Caco-2 (cell line): ENCODE results near the gene SNX12. TPM values are rescaled to one million over a fixed set of nuclear protein-coding genes. Genes with fewer than 3 reads are reported as not detected.

ENCODE experiments used
- BruUV-seq: library from RNA; stranded (reverse); fragments of 400-500 nt; replicated peaks from 2 replicates; lab custom pipeline; 2021; lab: Mats Ljungman, UMichigan
- CTCF ChIA-PET: fragments of 300-600 bp; sonication (Branson Sonifier 250); formaldehyde crosslinking; loops from one replicate; lab custom pipeline; 2022; ENCODE audit warnings: antibody characterized with exemption; lab: Charles Lee
- POLR2A ChIA-PET: fragments of 300-600 bp; sonication (Branson Sonifier 250); formaldehyde crosslinking; loops from one replicate; lab custom pipeline; 2022; ENCODE audit warnings: antibody characterized with exemption; lab: Charles Lee
- DNase-seq, 2 experiments: peaks; one replicate each; pipeline versions ENCODE4 v3.0.0 to v3.0.0-alpha.2; 2020 to 2022
- H3K27me3 ChIP-seq: replicated peaks from 2 replicates; pipeline ENCODE4 v1.6.0; 2011; ENCODE audit warnings: low read length; ENCODE audit not compliant: control insufficient read depth, insufficient read depth
- H3K36me3 ChIP-seq: 2 replicates; pipeline ENCODE4 v1.5.1; 2011; ENCODE audit warnings: low read length; ENCODE audit not compliant: control insufficient read depth, insufficient read depth
- H3K4me1 ChIP-seq: fragments of 250-450 bp; sonication (Bioruptor Pico); 2 replicates; pipeline ENCODE4 v1.5.1; 2020; ENCODE audit warnings: mild to moderate bottlenecking
- H3K4me3 ChIP-seq: 2 replicates; pipeline ENCODE4 v1.5.1; 2011; ENCODE audit warnings: low read depth, mild to moderate bottlenecking, control low read depth, low read length
- H3K9me3 ChIP-seq: fragments of 250-450 bp; sonication (Bioruptor Pico); 2 replicates; pipeline ENCODE4 v1.5.1; 2020; ENCODE audit warnings: mild to moderate bottlenecking, moderate library complexity
- H3K27ac Mint-ChIP-seq: one replicate; pipeline ENCODE4 v1.8.0; 2022; ENCODE audit warnings: mixed read lengths; ENCODE audit not compliant: unreplicated experiment
- H3K27me3 Mint-ChIP-seq: one replicate; pipeline ENCODE4 v1.8.0; 2022; ENCODE audit warnings: mixed read lengths; ENCODE audit not compliant: insufficient read depth, unreplicated experiment
- H3K36me3 Mint-ChIP-seq: one replicate; pipeline ENCODE4 v1.8.0; 2022; ENCODE audit warnings: mild to moderate bottlenecking, mixed read lengths; ENCODE audit not compliant: insufficient read depth, unreplicated experiment
- H3K4me1 Mint-ChIP-seq: one replicate; pipeline ENCODE4 v1.8.0; 2022; ENCODE audit warnings: low read depth, mixed read lengths; ENCODE audit not compliant: unreplicated experiment
- H3K4me3 Mint-ChIP-seq: one replicate; pipeline ENCODE4 v1.8.0; 2022; ENCODE audit warnings: mild to moderate bottlenecking, moderate library complexity, mixed read lengths; ENCODE audit not compliant: unreplicated experiment
- H3K9me3 Mint-ChIP-seq: one replicate; pipeline ENCODE4 v1.8.0; 2022; ENCODE audit warnings: mixed read lengths; ENCODE audit not compliant: unreplicated experiment
- CTCF ChIP-seq, 2 experiments: fragments of 200-600 bp in 1 of 2; IDR thresholded peaks; 1 replicate in 1 of 2; 2 replicates in 1 of 2; pipeline versions ENCODE4 v1.5.1 to v1.8.0; 2011 to 2022; ENCODE audit warnings: antibody characterized with exemption in 1 of 2, control low read depth in 1 of 2, inconsistent platforms in 1 of 2, low read depth in 1 of 2, low read length in 1 of 2, mild to moderate bottlenecking in 1 of 2, moderate library complexity in 1 of 2; ENCODE audit not compliant: insufficient read depth in 1 of 2, severe bottlenecking in 1 of 2, unreplicated experiment in 1 of 2
- intact Hi-C: fragments of 100-400 bp; cut with micrococcal nuclease; formaldehyde crosslinking; loops from one replicate; pipeline ENCODE4 v1.10.0; 2022; ENCODE audit not compliant: unreplicated experiment
- total RNA-seq: library from RNA; stranded (reverse); gene quantifications from 2 replicates; pipeline ENCODE4 v1.2.3, GENCODE V29; 2022

The SNX12 gene
- total RNA-seq, 1 experiment from 2014 or later: 88.0 TPM

DNA sequence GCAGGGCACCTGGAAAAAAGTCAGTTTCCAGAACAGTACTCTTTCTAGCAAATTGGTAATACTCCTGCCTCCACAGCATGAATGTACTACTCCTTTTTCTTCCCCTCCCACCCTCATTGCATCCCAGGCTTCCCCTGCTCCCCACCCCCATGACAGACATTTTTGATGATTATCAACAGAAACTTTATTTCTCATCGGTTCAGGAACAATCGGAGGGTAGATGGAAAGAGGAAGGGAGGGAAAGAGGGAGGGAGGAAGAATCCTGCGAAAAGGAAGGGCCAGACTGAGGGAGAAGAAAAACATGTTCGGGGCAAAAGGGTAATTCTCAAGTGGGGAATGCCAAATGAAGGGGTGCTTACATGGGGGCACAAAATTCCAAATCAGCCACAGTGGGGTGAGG, 39.1 kb upstream of the SNX12 start:
- no peaks in the 10 kb centered on the region for H3K9me3 Mint-ChIP-seq
- peaks cover 6% of the 10 kb centered on the region for H3K36me3 Mint-ChIP-seq
- peaks cover 28% of the 10 kb centered on the region for H3K4me1 Mint-ChIP-seq
- Histone ChIP-seq H3K36me3 (no peaks in the 10 kb centered on the region), H3K27me3 (no peaks in the 10 kb centered on the region), H3K4me3 (no peak overlapping the region), H3K4me1 (peaks cover 9% of the 10 kb centered on the region), H3K9me3 (no peaks in the 10 kb centered on the region)
- ChIA-PET POLR2A (interaction anchor here (0.5 kb wide), 1 partner anchor 11 kb away, joined by 4 read pairs; the partner anchor contains the start of gene MED12), CTCF (no interaction called here)
- no peak for TF ChIP-seq CTCF (IDR thresholded peaks at IDR 0.05; ENCODE audit: insufficient read depth in 1 of 2, low read depth in 1 of 2, low read length in 1 of 2, severe bottlenecking in 1 of 2, unreplicated experiment in 1 of 2)
- no peak overlapping the region for H3K27ac Mint-ChIP-seq
- no peak overlapping the region for H3K4me3 Mint-ChIP-seq
- BruUV-seq: no TSS peak
- intact Hi-C loops: no loop called here
- no peaks in the 10 kb centered on the region for H3K27me3 Mint-ChIP-seq
- no peak for DNase-seq

- Histone ChIP-seq H3K36me3 (no peaks in the 10 kb centered on the region), H3K4me3 (no peak within 1 kb of the TSS), H3K27me3 (no peaks in the 10 kb centered on the region), H3K9me3 (no peaks in the 10 kb centered on the region), H3K4me1 (peaks cover 9% of the 10 kb centered on the region)
- H3K36me3 Mint-ChIP-seq: peaks cover 6% of the 10 kb centered on the region
- no peak for TF ChIP-seq CTCF (IDR thresholded peaks at IDR 0.05; ENCODE audit: insufficient read depth in 1 of 2, low read depth in 1 of 2, low read length in 1 of 2, severe bottlenecking in 1 of 2, unreplicated experiment in 1 of 2)
- intact Hi-C loops: no loop called here
- ChIA-PET CTCF (interaction anchor here (0.6 kb wide), 1 partner anchor 552 kb away, joined by 3 read pairs; no protein-coding TSS in a partner anchor), POLR2A (no interaction called here)
- H3K4me1 Mint-ChIP-seq: peaks cover 20% of the 10 kb centered on the region
- BruUV-seq: no TSS peak
- H3K9me3 Mint-ChIP-seq: no peaks in the 10 kb centered on the region
- H3K27ac Mint-ChIP-seq: no peak within 1 kb of the TSS
- no peaks in the 10 kb centered on the region for H3K27me3 Mint-ChIP-seq
- H3K4me3 Mint-ChIP-seq: no peak within 1 kb of the TSS
- DNase-seq: no peak
These were observed 38.3 kb upstream of the SNX12 start, which contains the start of gene CXorf65 for GRCh38 chrX:71106427-71106826. TSS of gene CXorf65 (minus strand) at chrX:71106740. CDS start at chrX:71106556, 184 bp downstream.

DNA sequence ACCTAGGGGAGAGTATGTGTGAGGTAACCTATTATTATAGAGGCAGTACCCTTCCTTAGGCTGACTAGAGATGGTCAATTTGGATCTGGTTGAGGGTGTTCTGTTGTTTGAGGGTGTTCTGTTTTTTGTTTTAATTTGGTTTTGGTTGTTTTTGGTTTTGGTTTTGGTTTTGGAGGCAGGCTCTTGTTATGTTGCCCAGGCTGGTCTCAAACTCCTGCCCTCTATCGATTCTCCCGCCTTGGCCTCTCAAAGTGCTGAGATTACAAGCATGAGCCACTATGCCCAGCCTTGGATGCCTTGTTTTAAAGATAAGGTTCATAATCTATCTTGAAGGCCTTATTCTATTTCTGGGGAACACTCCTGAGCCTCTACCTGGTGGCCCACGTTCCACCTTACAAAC, 37.5 kb upstream of the SNX12 start:
- Histone ChIP-seq H3K4me1 (peaks cover 9% of the 10 kb centered on the region), H3K9me3 (no peaks in the 10 kb centered on the region), H3K27me3 (no peaks in the 10 kb centered on the region), H3K36me3 (no peaks in the 10 kb centered on the region), H3K4me3 (no peak overlapping the region)
- ChIA-PET POLR2A (no interaction called here), CTCF (interaction anchor here (0.6 kb wide), 1 partner anchor 313 kb away, joined by 3 read pairs; no protein-coding TSS in a partner anchor)
- H3K27ac Mint-ChIP-seq: no peak overlapping the region
- DNase-seq: no peak
- no peaks in the 10 kb centered on the region for H3K9me3 Mint-ChIP-seq
- no peaks in the 10 kb centered on the region for H3K27me3 Mint-ChIP-seq
- no TSS peak for BruUV-seq
- no peak for TF ChIP-seq CTCF (IDR thresholded peaks at IDR 0.05; ENCODE audit: insufficient read depth in 1 of 2, low read depth in 1 of 2, low read length in 1 of 2, severe bottlenecking in 1 of 2, unreplicated experiment in 1 of 2)
- H3K36me3 Mint-ChIP-seq: peaks cover 6% of the 10 kb centered on the region
- intact Hi-C loops: no loop called here
- no peak overlapping the region for H3K4me3 Mint-ChIP-seq
- peaks cover 13% of the 10 kb centered on the region for H3K4me1 Mint-ChIP-seq
